HG02973 (cell line): ENCODE results near the gene CMIP.

Experiments used
- ATAC-seq: cut with Tn5 transposase; IDR thresholded peaks from one replicate; pipeline ENCODE4 v1.9.1; 2021; ENCODE audit warnings: moderate library complexity; ENCODE audit not compliant: unreplicated experiment

CMIP gene

GRCh38 chr16:81473969-81474959 is 29.7 kb downstream of the CMIP start:
- no peak for ATAC-seq

- no peak for ATAC-seq
Measured at GRCh38 chr16:81477697-81478693, 33.4 kb downstream of the CMIP start.

- ATAC-seq: peak; percentile 40
Measured at GRCh38 chr16:81478876-81479511, 34.4 kb downstream of the CMIP start.

DNA sequence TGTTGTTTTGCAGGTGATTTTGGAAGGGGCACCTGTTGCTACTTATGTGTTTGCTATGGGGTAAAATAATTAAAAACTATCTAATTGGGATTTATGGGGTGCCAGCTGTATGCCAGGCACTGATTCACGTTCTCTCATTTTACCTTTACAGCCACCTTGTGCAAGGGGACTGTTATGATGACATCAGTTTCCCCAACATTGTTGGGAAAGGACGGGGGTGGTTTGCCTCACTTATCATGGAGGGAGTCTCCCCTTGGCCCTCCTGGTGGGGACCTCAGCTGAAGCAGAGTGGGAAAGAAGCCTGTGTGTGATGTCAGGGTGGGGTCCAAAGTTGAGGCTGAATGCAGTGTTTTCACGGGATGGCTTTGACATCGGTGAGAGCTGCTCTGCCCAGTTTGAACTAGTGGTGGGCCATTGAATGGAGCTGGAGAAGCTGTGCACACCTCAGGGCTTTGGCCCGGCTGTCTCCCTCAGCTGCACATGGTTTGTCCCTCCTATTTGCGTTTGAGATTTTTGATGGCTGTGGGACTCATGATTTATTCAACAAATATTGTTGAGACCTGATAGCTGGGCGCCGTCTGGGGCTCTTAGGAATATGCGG is 36.1 kb downstream of the CMIP start:
- ATAC-seq: peak; percentile 1

DNA sequence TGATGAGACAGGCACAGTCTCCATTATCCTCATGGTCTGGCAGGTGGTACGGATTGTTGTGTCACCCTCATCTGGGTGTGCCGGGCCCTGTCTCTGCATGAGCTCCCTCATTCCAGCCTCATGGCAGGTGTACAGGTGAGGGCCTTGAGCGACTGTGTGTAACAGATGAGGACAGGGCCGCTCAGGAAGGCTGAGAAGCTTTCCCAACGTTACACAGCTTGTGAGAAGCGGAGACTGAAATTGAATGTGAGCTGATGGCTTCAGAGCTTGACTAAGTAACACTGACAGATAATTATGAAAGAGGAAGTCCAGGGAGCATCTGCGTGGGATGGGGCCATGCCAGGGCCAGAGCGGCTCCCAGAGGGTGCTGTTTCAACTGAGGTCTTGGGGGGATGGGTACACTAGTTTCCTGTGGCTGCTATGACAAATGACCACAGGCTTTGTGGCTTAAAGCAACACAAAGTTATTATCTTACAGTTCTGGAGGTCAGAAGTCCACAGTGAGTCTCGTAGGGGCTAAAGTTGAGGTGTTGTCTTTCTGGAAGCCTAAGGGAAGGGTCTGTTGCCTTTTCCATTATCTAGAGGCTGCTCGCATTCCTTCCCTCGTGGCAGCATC is 36.7 kb downstream of the CMIP start:
- peak; percentile 83 for ATAC-seq

GRCh38 chr16:81482329-81483063 is 37.9 kb downstream of the CMIP start:
- no peak for ATAC-seq

DNA sequence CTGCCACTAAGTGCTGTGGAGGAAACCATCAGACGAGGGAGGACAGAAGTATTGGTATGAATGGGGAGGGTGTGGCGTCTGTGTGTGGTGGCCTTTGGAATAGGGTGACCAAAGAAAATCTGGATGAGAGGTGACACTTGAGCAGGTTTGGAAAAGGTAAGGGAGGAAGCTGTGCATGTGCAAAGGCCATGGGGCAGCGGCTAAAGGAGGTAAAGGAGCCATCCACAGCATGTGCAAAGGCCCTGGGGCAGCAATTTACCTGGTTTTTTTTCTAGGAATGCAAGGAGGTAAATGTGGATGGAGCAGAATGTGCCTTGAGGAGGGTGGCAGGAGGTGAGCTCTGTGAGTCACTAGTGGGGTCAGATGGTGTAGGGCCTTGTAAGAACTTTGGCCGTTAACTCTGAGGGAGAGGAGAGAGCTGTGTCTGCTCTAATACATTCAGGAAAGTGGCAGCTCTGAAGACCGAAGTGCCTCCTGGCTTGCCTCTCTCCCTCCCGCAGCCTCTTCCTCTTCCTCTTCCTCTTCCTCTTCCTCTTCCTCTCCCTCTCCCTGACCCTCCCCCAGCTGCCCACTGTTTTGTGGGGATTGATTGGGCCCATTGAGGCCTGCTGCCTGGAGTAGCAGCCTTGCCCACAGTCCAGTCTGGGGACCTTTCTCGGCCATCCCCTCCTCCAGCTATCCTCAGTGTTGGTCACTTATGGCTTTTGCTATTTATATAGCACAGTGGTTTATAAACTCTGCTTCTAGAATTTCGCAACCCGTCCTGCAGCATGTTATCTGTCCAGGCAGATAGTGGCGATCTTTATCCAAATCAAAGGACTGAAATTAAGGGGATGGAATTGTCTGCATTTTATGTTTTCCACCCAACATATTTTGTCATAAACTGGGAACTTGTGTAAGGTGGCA is 38.7 kb downstream of the CMIP start:
- no peak for ATAC-seq

DNA sequence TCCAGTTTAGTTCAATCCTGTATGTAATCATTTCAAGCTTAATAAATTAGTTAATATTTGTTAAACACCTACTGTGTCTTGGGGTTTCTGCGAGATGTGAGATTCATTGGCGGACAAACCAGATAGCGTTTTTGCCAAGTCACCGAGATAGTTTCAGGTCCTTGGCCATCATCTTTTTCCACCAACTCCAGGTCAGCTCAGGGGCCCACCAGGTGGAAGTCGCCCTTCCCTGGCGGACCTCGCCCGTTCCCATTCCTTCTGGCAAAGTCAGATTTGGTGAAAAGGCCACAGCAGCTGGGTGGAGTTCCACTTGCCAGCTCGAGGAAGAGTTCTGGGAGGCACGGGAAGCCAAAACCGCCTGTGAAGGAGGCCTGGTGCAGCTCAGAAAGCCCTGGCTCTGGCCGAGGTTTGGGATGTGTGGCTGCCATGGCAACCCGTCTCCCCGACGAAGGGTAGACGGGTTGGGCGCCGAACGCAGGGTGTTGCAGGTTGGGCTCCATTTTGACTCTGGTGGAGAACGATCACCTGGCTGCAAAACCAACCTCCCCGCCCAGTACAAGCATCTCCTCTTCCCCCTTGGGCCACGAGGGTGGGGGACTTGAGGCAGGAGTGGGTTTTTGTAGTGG is 39.5 kb downstream of the CMIP start:
- ATAC-seq: no peak

- no peak for ATAC-seq
Measured at GRCh38 chr16:81484908-81485624, 40.5 kb downstream of the CMIP start.

DNA sequence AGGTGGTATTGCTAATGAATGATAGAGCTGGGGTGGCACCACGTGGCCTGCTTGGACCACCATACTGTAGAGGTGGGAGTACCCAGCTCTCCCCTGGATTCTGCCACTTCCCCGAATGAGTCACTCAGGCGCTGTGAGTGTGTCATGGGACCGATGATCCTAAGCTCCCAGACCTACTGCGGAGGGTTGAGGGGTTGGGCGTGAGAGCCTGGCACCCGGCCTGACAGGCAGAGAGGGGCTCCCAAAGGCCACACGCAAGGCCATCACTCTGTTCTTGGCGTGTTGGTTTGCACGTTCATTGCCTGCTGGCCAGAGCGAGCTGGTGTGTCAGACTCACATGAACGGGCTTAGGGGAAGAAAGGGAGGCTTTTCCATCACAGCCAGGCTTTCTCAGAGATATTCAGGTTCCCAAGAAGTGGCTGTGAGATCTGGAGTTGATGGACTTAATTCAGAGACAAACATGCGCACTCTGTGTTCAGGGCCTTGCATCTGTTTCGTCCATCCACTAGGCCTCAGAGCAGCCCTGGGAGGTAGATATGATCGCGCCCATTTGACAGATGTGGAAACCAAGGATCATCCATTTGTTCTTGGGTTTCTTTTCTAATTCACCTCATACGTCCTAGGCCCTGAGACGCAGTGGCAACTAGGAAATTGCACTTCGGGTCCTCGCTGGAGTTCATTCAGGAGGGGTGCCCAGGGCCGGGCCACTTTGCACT is 41.4 kb downstream of the CMIP start:
- ATAC-seq: no peak

GRCh38 chr16:81486540-81487061 is 42.0 kb downstream of the CMIP start:
- ATAC-seq: no peak

DNA sequence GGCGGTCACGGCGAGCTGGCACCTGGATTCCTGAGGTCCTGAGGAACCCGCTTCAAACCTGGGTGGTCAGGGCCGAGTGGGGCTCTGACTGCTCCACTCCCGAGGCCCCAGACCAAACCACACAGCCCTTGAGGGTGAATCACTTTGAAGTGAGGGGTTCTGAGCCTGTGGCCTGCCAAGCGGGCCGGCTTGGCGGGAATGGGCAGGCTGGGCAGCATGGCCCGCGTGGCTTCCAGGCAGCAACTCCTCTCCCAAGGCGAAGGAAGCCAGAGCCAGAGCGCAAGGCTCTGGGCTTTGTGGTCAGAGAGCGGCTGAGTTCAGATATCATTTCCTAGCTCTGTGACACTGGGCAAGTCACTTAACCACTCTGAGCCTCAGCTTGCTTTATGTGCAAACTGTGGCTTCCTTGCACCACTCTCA is 42.7 kb downstream of the CMIP start:
- no peak for ATAC-seq

GRCh38 chr16:81488687-81489411 is 44.2 kb downstream of the CMIP start:
- no peak for ATAC-seq

DNA sequence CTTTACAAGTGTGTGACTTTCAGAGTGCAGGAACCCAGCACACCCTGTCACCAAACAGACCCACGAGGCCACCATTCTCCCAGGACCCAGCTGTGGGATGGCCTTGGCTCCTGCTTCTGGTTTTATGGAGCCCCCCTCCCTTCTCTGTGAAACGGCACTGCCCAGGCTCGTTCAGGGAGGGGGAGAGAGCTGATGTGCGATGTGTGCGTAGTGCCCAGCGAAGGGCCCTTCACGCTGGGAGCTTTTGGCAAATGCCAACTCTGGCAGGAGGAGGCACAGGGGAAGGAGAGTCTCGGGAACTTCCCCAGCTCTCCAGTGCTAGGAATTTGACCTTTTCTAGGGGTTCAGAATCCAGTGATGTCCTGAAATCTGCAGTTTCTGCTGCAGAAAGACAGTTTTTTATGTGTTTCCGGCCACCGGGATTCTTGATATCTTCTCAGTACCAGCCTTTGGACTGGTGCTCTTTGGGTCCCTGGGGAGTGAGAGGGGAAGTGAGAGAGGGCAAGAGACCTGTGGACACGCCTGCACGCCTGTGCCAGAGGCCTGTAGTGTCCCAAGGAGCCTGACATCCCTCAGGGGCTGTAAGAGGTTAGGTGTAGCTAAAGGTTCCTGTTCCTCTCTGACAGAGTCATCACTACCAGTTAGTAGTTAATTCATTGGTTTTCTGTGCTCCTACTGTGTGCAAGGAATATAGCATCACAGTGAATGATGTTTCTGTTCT is 45.1 kb downstream of the CMIP start:
- no peak for ATAC-seq

- ATAC-seq: no peak
Measured at GRCh38 chr16:81491541-81492188, 47.1 kb downstream of the CMIP start.
